H1 (cell line): ENCODE results near the gene MOV10L1. TPM values are rescaled to one million over a fixed set of nuclear protein-coding genes. Genes with fewer than 3 reads are reported as not detected.

Experiments used
- ATF2 ChIP-seq: IDR thresholded peaks from 2 replicates; pipeline ENCODE4 v1.6.1; 2012; ENCODE audit warnings: low read length, inconsistent platforms
- CHD7 ChIP-seq: fragments of 300-600 bp; sonication (generic); IDR thresholded peaks from 2 replicates; pipeline ENCODE4 v1.7.1; 2012; ENCODE audit warnings: low read length, moderate library complexity, mild to moderate bottlenecking, inconsistent platforms; ENCODE audit not compliant: insufficient replicate concordance
- FOSL1 ChIP-seq: IDR thresholded peaks from 2 replicates; pipeline ENCODE4 v1.6.1; 2011; ENCODE audit warnings: mild to moderate bottlenecking, low read depth, low read length, moderate library complexity; ENCODE audit not compliant: insufficient read depth
- HDAC6 ChIP-seq: IDR thresholded peaks from one replicate; pipeline ENCODE4 v1.7.1; 2012; ENCODE audit warnings: low read depth, mild to moderate bottlenecking, inconsistent platforms, low read length, moderate library complexity
- MAFK ChIP-seq: IDR thresholded peaks from 2 replicates; pipeline ENCODE4 v1.6.1; 2012; ENCODE audit warnings: low read depth, mild to moderate bottlenecking, improper control_type of control experiment, low read length
- POU5F1 ChIP-seq: IDR thresholded peaks from 2 replicates; pipeline ENCODE4 v1.6.1; 2011; ENCODE audit warnings: low read depth, mild to moderate bottlenecking, low read length, moderate library complexity
- RFX5 ChIP-seq: IDR thresholded peaks from 2 replicates; pipeline ENCODE4 v1.6.1; 2011; ENCODE audit warnings: low read depth, low read length, improper control_type of control experiment, borderline replicate concordance
- SIRT6 ChIP-seq: IDR thresholded peaks from one replicate; pipeline ENCODE4 v1.7.1; 2012; ENCODE audit warnings: low read length, inconsistent platforms
- SP4 ChIP-seq: IDR thresholded peaks from 2 replicates; pipeline ENCODE4 v1.6.1; 2012; ENCODE audit warnings: low read length, inconsistent platforms
- TEAD4 ChIP-seq: IDR thresholded peaks from 2 replicates; pipeline ENCODE4 v1.6.1; 2012; ENCODE audit warnings: low read depth, low read length, inconsistent platforms, mixed read lengths
- polyA plus RNA-seq, 7 experiments: library from polyadenylated mRNA; depleted of rRNA in 3 of 7; stranded (reverse) in 5 of 7; unstranded in 2 of 7; fragments of >200 nt in 5 of 7; fragments of 200-250 nt in 2 of 7; gene quantifications; 1 replicate in 5 of 7; 2 replicates in 1 of 7; 4 replicates in 1 of 7; pipeline versions ENCODE4 v1.2.1 to v1.2.3, GENCODE V29; 2011 to 2013; ENCODE audit warnings: missing spikeins in 2 of 7, mixed read lengths in 2 of 7
- total RNA-seq: library from RNA; stranded (reverse); fragmentation: NEBNext Ultra II Directional; extraction: Animal tissue kit (Norgen Biotek cat#: 25700); gene quantifications from 2 replicates; pipeline ENCODE4 v1.2.1, GENCODE V29; 2021

The MOV10L1 gene
- total and polyA plus RNA-seq, 2 of the 8 experiments (the other 6 are each of a cell fraction or from before 2014, with no cell fraction given), result 0.32 TPM; not detected in 1

DNA sequence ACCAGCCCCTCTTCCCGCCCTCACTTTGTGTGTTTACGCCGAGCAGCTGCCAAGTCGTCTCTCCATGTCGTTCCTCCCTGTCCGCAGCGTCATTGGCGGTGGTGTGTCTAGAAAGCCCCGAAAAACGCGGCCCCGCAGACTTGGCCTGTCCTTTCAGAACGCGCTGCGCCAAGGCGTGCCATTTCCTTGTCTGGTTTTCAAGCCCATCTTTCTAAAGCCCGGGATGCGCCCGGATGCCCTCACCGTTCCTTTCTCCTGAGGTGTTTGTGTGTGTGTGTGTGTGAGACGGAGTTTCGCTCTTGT, 557 bp downstream of the MOV10L1 start (continued):
- TF ChIP-seq CHD7, result no peak
- TF ChIP-seq HDAC6, result no peak
- TF ChIP-seq SP4, result no peak
- no peak for TF ChIP-seq TEAD4
- no peak for TF ChIP-seq ATF2
- no peak for TF ChIP-seq MAFK
- TF ChIP-seq FOSL1, result no peak
- TF ChIP-seq RFX5, result no peak
- TF ChIP-seq POU5F1, result no peak
- no peak for TF ChIP-seq SIRT6
